ENCODE measurements around the gene RGSL1.

The RGSL1 gene

GRCh38 chr1:182564406-182565004 is 114.6 kb downstream of the RGSL1 start:
- no peaks in the 10 kb centered on the region for H3K4me1 ChIP-seq (ENCODE audit: control insufficient read depth, insufficient read depth, low read length)
- H3K9me3 ChIP-seq (ENCODE audit: control insufficient read depth, low read length) = no peaks in the 10 kb centered on the region
- no peak overlapping the region for H3K27ac ChIP-seq (ENCODE audit: insufficient read depth, low read depth, low read length, poor library complexity, severe bottlenecking)
- no peaks in the 10 kb centered on the region for H3K36me3 ChIP-seq (ENCODE audit: control insufficient read depth, insufficient read depth, low read length)
- H3K27me3 ChIP-seq (ENCODE audit: control insufficient read depth, insufficient read depth, low read length, poor library complexity, severe bottlenecking) = no peaks in the 10 kb centered on the region
- no peak overlapping the region for H3K4me3 ChIP-seq (ENCODE audit: insufficient read depth, low read depth, low read length)
- WGBS, 2 experiments = 90 to 91% methylated on average over 2 of the region's 2 CpGs

GRCh38 chr1:182565537-182565936 is 115.6 kb downstream of the RGSL1 start:
- no peaks in the 10 kb centered on the region for H3K9me3 ChIP-seq (ENCODE audit: control insufficient read depth, low read length)
- H3K27me3 ChIP-seq (ENCODE audit: control insufficient read depth, insufficient read depth, low read length, poor library complexity, severe bottlenecking) = no peaks in the 10 kb centered on the region
- no peaks in the 10 kb centered on the region for H3K4me1 ChIP-seq (ENCODE audit: control insufficient read depth, insufficient read depth, low read length)
- no peak overlapping the region for H3K27ac ChIP-seq (ENCODE audit: insufficient read depth, low read depth, low read length, poor library complexity, severe bottlenecking)
- WGBS, 2 experiments = 91 to 92% methylated on average over 3 of the region's 3 CpGs
- no peak overlapping the region for H3K4me3 ChIP-seq (ENCODE audit: insufficient read depth, low read depth, low read length)
- no peaks in the 10 kb centered on the region for H3K36me3 ChIP-seq (ENCODE audit: control insufficient read depth, insufficient read depth, low read length)

GRCh38 chr1:182567629-182568028 is 117.7 kb downstream of the RGSL1 start:
- H3K36me3 ChIP-seq (ENCODE audit: control insufficient read depth, insufficient read depth, low read length) = no peaks in the 10 kb centered on the region
- no peaks in the 10 kb centered on the region for H3K4me1 ChIP-seq (ENCODE audit: control insufficient read depth, insufficient read depth, low read length)
- H3K27ac ChIP-seq (ENCODE audit: insufficient read depth, low read depth, low read length, poor library complexity, severe bottlenecking) = no peak overlapping the region
- no peak overlapping the region for H3K4me3 ChIP-seq (ENCODE audit: insufficient read depth, low read depth, low read length)
- no peaks in the 10 kb centered on the region for H3K9me3 ChIP-seq (ENCODE audit: control insufficient read depth, low read length)
- H3K27me3 ChIP-seq (ENCODE audit: control insufficient read depth, insufficient read depth, low read length, poor library complexity, severe bottlenecking) = no peaks in the 10 kb centered on the region
- WGBS, 2 experiments = 98% methylated on average over 5 of the region's 5 CpGs

- Histone ChIP-seq H3K27me3 (ENCODE audit: control insufficient read depth, insufficient read depth, low read length, poor library complexity, severe bottlenecking) (no peaks in the 10 kb centered on the region), H3K4me3 (ENCODE audit: insufficient read depth, low read depth, low read length) (no peak overlapping the region), H3K9me3 (ENCODE audit: control insufficient read depth, low read length) (no peaks in the 10 kb centered on the region), H3K27ac (ENCODE audit: insufficient read depth, low read depth, low read length, poor library complexity, severe bottlenecking) (no peak overlapping the region), H3K36me3 (ENCODE audit: control insufficient read depth, insufficient read depth, low read length) (no peaks in the 10 kb centered on the region), H3K4me1 (ENCODE audit: control insufficient read depth, insufficient read depth, low read length) (no peaks in the 10 kb centered on the region)
- 96% methylated on average over 3 of the region's 3 CpGs for WGBS, 2 experiments
Observed at GRCh38 chr1:182568647-182569284, 118.8 kb downstream of the RGSL1 start.

GRCh38 chr1:182569939-182570610 is 120.1 kb downstream of the RGSL1 start:
- Histone ChIP-seq H3K9me3 (ENCODE audit: control insufficient read depth, low read length) (no peaks in the 10 kb centered on the region), H3K36me3 (ENCODE audit: control insufficient read depth, insufficient read depth, low read length) (no peaks in the 10 kb centered on the region), H3K4me1 (ENCODE audit: control insufficient read depth, insufficient read depth, low read length) (no peaks in the 10 kb centered on the region), H3K27me3 (ENCODE audit: control insufficient read depth, insufficient read depth, low read length, poor library complexity, severe bottlenecking) (no peaks in the 10 kb centered on the region), H3K4me3 (ENCODE audit: insufficient read depth, low read depth, low read length) (no peak overlapping the region), H3K27ac (ENCODE audit: insufficient read depth, low read depth, low read length, poor library complexity, severe bottlenecking) (no peak overlapping the region)
- WGBS, 2 experiments = 88 to 91% methylated on average over 6 of the region's 6 CpGs

GRCh38 chr1:182570611-182570970 is 120.6 kb downstream of the RGSL1 start:
- H3K9me3 ChIP-seq (ENCODE audit: control insufficient read depth, low read length) = no peaks in the 10 kb centered on the region
- no peak overlapping the region for H3K4me3 ChIP-seq (ENCODE audit: insufficient read depth, low read depth, low read length)
- no peaks in the 10 kb centered on the region for H3K4me1 ChIP-seq (ENCODE audit: control insufficient read depth, insufficient read depth, low read length)
- no peaks in the 10 kb centered on the region for H3K27me3 ChIP-seq (ENCODE audit: control insufficient read depth, insufficient read depth, low read length, poor library complexity, severe bottlenecking)
- no peaks in the 10 kb centered on the region for H3K36me3 ChIP-seq (ENCODE audit: control insufficient read depth, insufficient read depth, low read length)
- 70 to 71% methylated on average over 2 of the region's 2 CpGs for WGBS, 2 experiments
- no peak overlapping the region for H3K27ac ChIP-seq (ENCODE audit: insufficient read depth, low read depth, low read length, poor library complexity, severe bottlenecking)

GRCh38 chr1:182574156-182574555 is 124.2 kb downstream of the RGSL1 start:
- no peaks in the 10 kb centered on the region for H3K36me3 ChIP-seq (ENCODE audit: control insufficient read depth, insufficient read depth, low read length)
- H3K4me1 ChIP-seq (ENCODE audit: control insufficient read depth, insufficient read depth, low read length) = no peaks in the 10 kb centered on the region
- no peak overlapping the region for H3K27ac ChIP-seq (ENCODE audit: insufficient read depth, low read depth, low read length, poor library complexity, severe bottlenecking)
- no peaks in the 10 kb centered on the region for H3K27me3 ChIP-seq (ENCODE audit: control insufficient read depth, insufficient read depth, low read length, poor library complexity, severe bottlenecking)
- H3K4me3 ChIP-seq (ENCODE audit: insufficient read depth, low read depth, low read length) = no peak overlapping the region
- 95 to 97% methylated on average over 3 to 4 of the region's 4 CpGs for WGBS, 2 experiments
- H3K9me3 ChIP-seq (ENCODE audit: control insufficient read depth, low read length) = no peaks in the 10 kb centered on the region

- H3K27ac ChIP-seq (ENCODE audit: insufficient read depth, low read depth, low read length, poor library complexity, severe bottlenecking) = no peak overlapping the region
- no peaks in the 10 kb centered on the region for H3K36me3 ChIP-seq (ENCODE audit: control insufficient read depth, insufficient read depth, low read length)
- 91% methylated on average over 3 of the region's 3 CpGs for WGBS, 2 experiments
- H3K27me3 ChIP-seq (ENCODE audit: control insufficient read depth, insufficient read depth, low read length, poor library complexity, severe bottlenecking) = no peaks in the 10 kb centered on the region
- H3K4me3 ChIP-seq (ENCODE audit: insufficient read depth, low read depth, low read length) = no peak overlapping the region
- no peaks in the 10 kb centered on the region for H3K4me1 ChIP-seq (ENCODE audit: control insufficient read depth, insufficient read depth, low read length)
- H3K9me3 ChIP-seq (ENCODE audit: control insufficient read depth, low read length) = no peaks in the 10 kb centered on the region
Observed at GRCh38 chr1:182575540-182576149, 125.7 kb downstream of the RGSL1 start.

GRCh38 chr1:182580736-182581135 is 130.8 kb downstream of the RGSL1 start:
- H3K9me3 ChIP-seq (ENCODE audit: control insufficient read depth, low read length) = no peaks in the 10 kb centered on the region
- no peaks in the 10 kb centered on the region for H3K27me3 ChIP-seq (ENCODE audit: control insufficient read depth, insufficient read depth, low read length, poor library complexity, severe bottlenecking)
- no peaks in the 10 kb centered on the region for H3K36me3 ChIP-seq (ENCODE audit: control insufficient read depth, insufficient read depth, low read length)
- no peak overlapping the region for H3K4me3 ChIP-seq (ENCODE audit: insufficient read depth, low read depth, low read length)
- no peak overlapping the region for H3K27ac ChIP-seq (ENCODE audit: insufficient read depth, low read depth, low read length, poor library complexity, severe bottlenecking)
- H3K4me1 ChIP-seq (ENCODE audit: control insufficient read depth, insufficient read depth, low read length) = no peaks in the 10 kb centered on the region
- WGBS, 2 experiments = 71 to 77% methylated on average over 2 of the region's 2 CpGs

GRCh38 chr1:182584746-182585145 is 134.8 kb downstream of the RGSL1 start:
- Histone ChIP-seq H3K27me3 (ENCODE audit: control insufficient read depth, insufficient read depth, low read length, poor library complexity, severe bottlenecking) (no peaks in the 10 kb centered on the region), H3K4me3 (ENCODE audit: insufficient read depth, low read depth, low read length) (no peak overlapping the region), H3K36me3 (ENCODE audit: control insufficient read depth, insufficient read depth, low read length) (no peaks in the 10 kb centered on the region), H3K9me3 (ENCODE audit: control insufficient read depth, low read length) (no peaks in the 10 kb centered on the region), H3K4me1 (ENCODE audit: control insufficient read depth, insufficient read depth, low read length) (peaks cover 8% of the 10 kb centered on the region), H3K27ac (ENCODE audit: insufficient read depth, low read depth, low read length, poor library complexity, severe bottlenecking) (no peak overlapping the region)
- WGBS, 2 experiments = 93 to 96% methylated on average over 4 of the region's 4 CpGs
